Neural crest cell (in vitro differentiated cells): ENCODE measurements around the gene ARHGAP40. TPM values are rescaled to one million over a fixed set of nuclear protein-coding genes. Genes with fewer than 3 reads are reported as not detected.
"Not testable (repeated sequence)": the region's sequence is repeated elsewhere in the genome, so short reads cannot be mapped to it uniquely, and the experiment has no call there.

Experiments
- DNase-seq: peaks from one replicate; pipeline ENCODE4 v3.0.0; 2021; ENCODE audit warnings: low read depth, mixed read lengths, low spot score
- H3K27ac Mint-ChIP-seq: one replicate; pipeline ENCODE4 v1.8.0; 2021; ENCODE audit warnings: mild to moderate bottlenecking, mixed read lengths; ENCODE audit not compliant: unreplicated experiment
- H3K27me3 Mint-ChIP-seq: 2 replicates; pipeline ENCODE4 v1.8.0; 2021; ENCODE audit warnings: low read depth, mild to moderate bottlenecking, mixed read lengths
- H3K36me3 Mint-ChIP-seq: 2 replicates; pipeline ENCODE4 v1.8.0; 2021; ENCODE audit warnings: low read depth, mild to moderate bottlenecking, mixed read lengths
- H3K4me1 Mint-ChIP-seq: 2 replicates; pipeline ENCODE4 v1.8.0; 2021; ENCODE audit warnings: mixed read lengths
- H3K4me3 Mint-ChIP-seq: one replicate; pipeline ENCODE4 v1.8.0; 2021; ENCODE audit warnings: mild to moderate bottlenecking, mixed read lengths
- H3K9me3 Mint-ChIP-seq: 2 replicates; pipeline ENCODE4 v1.8.0; 2021; ENCODE audit warnings: mixed read lengths
- CTCF ChIP-seq: fragments of 200-600 bp; sonication (generic); conservative IDR thresholded peaks from 2 replicates; pipeline ENCODE4 v1.5.0; 2021; ENCODE audit warnings: antibody characterized with exemption, mild to moderate bottlenecking
- total RNA-seq: library from RNA; stranded (reverse); gene quantifications from 2 replicates; pipeline ENCODE4 v1.2.1, GENCODE V29; 2021

Gene ARHGAP40
- total RNA-seq, 1 donor from 2014 or later = not detected

DNA sequence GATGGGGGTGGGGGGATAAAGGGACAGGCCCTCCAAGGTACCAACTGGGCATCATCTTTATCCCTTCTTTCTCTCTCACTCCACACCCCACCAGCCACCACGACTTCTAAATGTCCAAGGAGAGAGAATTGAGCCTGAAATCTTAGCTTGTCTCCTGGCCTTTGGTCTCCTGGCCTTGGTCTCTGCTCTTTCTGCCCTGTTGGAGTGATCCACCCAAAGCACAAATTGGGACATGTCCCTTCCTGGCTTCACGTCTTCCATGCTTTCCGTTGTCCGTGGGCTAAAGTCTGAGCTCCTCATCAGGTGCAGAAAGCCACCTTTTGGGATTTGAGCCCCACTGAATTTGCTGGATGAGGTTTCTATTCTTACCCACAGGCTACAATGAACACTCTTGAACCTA lies 12.3 kb upstream of the ARHGAP40 start:
- no peak overlapping the region for H3K27ac Mint-ChIP-seq
- DNase-seq = no peak
- H3K27me3 Mint-ChIP-seq = no peaks in the 10 kb centered on the region
- no peak for TF ChIP-seq CTCF
- no peaks in the 10 kb centered on the region for H3K4me1 Mint-ChIP-seq
- no peaks in the 10 kb centered on the region for H3K9me3 Mint-ChIP-seq
- no peaks in the 10 kb centered on the region for H3K36me3 Mint-ChIP-seq
- H3K4me3 Mint-ChIP-seq = no peak overlapping the region

DNA sequence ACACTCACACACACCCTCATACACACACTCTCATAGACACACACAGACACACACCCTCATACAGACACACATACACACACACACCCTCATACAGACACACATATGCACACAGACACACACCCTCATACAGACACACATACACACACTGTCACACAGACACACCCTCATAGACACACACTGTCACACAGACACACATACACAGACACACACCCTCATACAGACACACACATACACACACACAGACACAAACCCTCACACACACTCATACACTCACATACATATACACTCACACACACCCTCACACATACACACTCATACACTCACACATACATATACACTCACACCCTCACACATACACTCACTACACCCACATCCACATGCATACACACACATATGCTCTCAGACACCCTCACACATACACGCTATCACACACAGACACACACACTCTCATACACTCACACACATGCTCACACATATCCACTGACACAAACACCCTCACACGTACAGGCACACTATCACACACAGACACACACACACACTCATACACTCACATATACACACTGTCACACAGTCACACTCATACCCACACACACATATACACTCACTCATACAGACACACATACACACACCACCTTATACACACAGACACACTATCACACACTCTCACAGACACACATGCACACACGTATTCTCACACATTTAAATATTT lies 11.5 kb upstream of the ARHGAP40 start:
- TF ChIP-seq CTCF = no peak
- no peak overlapping the region for H3K27ac Mint-ChIP-seq
- no peaks in the 10 kb centered on the region for H3K9me3 Mint-ChIP-seq
- no peak for DNase-seq
- no peaks in the 10 kb centered on the region for H3K4me1 Mint-ChIP-seq
- no peaks in the 10 kb centered on the region for H3K27me3 Mint-ChIP-seq
- H3K36me3 Mint-ChIP-seq = no peaks in the 10 kb centered on the region
- H3K4me3 Mint-ChIP-seq = no peak overlapping the region

- no peak overlapping the region for H3K4me3 Mint-ChIP-seq
- H3K36me3 Mint-ChIP-seq = no peaks in the 10 kb centered on the region
- TF ChIP-seq CTCF = no peak
- H3K9me3 Mint-ChIP-seq = no peaks in the 10 kb centered on the region
- no peaks in the 10 kb centered on the region for H3K27me3 Mint-ChIP-seq
- no peaks in the 10 kb centered on the region for H3K4me1 Mint-ChIP-seq
- DNase-seq = no peak
- H3K27ac Mint-ChIP-seq = no peak overlapping the region
Measured at GRCh38 chr20:38590676-38591473, 10.7 kb upstream of the ARHGAP40 start.

GRCh38 chr20:38591474-38592410 lies 9.9 kb upstream of the ARHGAP40 start:
- Mint-ChIP-seq H3K9me3 (no peaks in the 10 kb centered on the region), H3K36me3 (no peaks in the 10 kb centered on the region), H3K27me3 (no peaks in the 10 kb centered on the region), H3K27ac (no peak overlapping the region), H3K4me1 (no peaks in the 10 kb centered on the region), H3K4me3 (no peak overlapping the region)
- DNase-seq = no peak
- no peak for TF ChIP-seq CTCF

DNA sequence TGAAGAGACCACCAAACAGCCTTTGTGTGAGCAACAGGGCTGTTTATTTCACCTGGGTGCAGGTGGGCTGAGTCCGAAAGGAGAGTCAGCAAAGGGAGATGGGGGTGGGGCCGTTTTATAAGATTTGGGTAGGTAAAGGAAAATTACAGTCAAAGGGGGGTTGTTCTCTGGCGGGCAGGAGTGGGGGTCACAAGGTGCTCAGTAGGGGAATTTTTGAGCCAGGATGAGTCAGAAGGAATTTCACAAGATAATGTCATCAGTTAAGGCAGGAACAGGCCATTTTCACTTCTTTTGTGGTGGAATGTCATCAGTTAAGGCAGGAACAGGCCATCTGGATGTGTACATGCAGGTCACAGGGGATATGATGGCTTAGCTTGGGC lies 9.2 kb upstream of the ARHGAP40 start:
- H3K9me3 Mint-ChIP-seq, H3K27me3 Mint-ChIP-seq, H3K4me1 Mint-ChIP-seq, H3K36me3 Mint-ChIP-seq, H3K27ac Mint-ChIP-seq, H3K4me3 Mint-ChIP-seq, DNase-seq: not testable (repeated sequence)

DNA sequence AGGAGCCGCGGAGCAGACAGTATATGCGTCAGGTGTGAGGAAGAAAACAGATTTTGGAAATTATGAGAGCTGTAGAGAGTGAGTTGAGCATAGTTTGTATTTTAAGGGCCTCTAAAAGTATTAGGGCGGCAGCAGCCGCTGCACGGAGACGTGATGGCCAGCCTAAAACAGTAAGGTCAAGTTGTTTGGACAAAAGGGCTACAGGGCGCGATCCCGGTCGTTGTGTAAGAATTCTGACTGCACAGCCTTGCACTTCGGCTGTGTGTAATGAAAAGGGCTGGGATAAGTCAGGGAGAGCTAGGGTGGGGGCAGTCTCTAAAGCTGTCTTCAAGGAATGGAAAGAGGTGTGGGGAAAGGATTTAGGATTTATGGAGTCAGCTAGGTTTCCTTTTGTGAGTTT lies 7.3 kb upstream of the ARHGAP40 start:
- peaks cover 15% of the 10 kb centered on the region for H3K27me3 Mint-ChIP-seq
- DNase-seq, H3K36me3 Mint-ChIP-seq, H3K9me3 Mint-ChIP-seq, H3K4me1 Mint-ChIP-seq, H3K4me3 Mint-ChIP-seq, H3K27ac Mint-ChIP-seq: not testable (repeated sequence)

DNA sequence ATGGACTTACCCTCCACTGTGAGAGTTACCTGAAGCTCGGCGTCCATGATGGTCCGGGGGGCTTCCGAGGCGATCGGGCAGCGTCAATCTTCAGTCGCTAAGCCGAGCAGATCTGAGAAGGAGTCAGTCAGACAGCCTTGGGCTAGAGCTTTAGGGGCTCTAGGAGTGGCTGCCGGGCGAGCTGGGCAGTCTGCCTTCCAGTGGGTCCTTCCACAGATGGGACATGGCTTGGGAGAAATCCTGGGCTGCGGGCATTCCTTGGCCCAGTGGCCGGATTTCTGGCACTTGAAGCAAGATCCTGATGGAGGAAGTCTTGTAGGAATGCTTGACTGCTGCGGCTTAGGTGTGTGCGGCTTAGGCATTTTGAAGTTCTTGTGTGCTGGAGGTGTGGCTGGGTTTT lies 5.7 kb upstream of the ARHGAP40 start:
- peaks cover 23% of the 10 kb centered on the region for H3K27me3 Mint-ChIP-seq
- DNase-seq, H3K4me3 Mint-ChIP-seq, H3K27ac Mint-ChIP-seq, H3K4me1 Mint-ChIP-seq, H3K36me3 Mint-ChIP-seq, H3K9me3 Mint-ChIP-seq: not testable (repeated sequence)
